NT2/D1 (cell line): ENCODE results near the gene WNK1.

Experiments used
- YY1 ChIP-seq: IDR thresholded peaks from 2 replicates; pipeline ENCODE4 v1.6.1; 2011; ENCODE audit not compliant: insufficient read length, insufficient read depth
- ZNF274 ChIP-seq: IDR thresholded peaks from 2 replicates; pipeline ENCODE4 v1.6.1; 2011; ENCODE audit warnings: mild to moderate bottlenecking, low read depth, low read length

GRCh38 chr12:903055-903454, 150.7 kb downstream of the WNK1 start:
- TF ChIP-seq YY1 (no peak), ZNF274 (no peak)
